GM06990 (cell line): ENCODE results near the gene SMTNL2.
"Not testable (repeated sequence)": the region's sequence is repeated elsewhere in the genome, so short reads cannot be mapped to it uniquely, and the experiment has no call there.

ENCODE experiments used
- DNase-seq: peaks from one replicate; pipeline ENCODE4 v3.0.0-alpha.2; 2011; ENCODE audit not compliant: insufficient read length; ENCODE audit errors: extremely low read depth
- H3K27me3 ChIP-seq: replicated peaks from 2 replicates; pipeline ENCODE4 v1.6.0; 2011; ENCODE audit warnings: low read length; ENCODE audit not compliant: control insufficient read depth, insufficient read depth
- H3K36me3 ChIP-seq: 2 replicates; pipeline ENCODE4 v1.5.1; 2011; ENCODE audit warnings: low read length; ENCODE audit not compliant: control insufficient read depth, insufficient read depth
- H3K4me3 ChIP-seq: replicated peaks from 2 replicates; pipeline ENCODE4 v1.5.1; 2011; ENCODE audit warnings: low read depth, mild to moderate bottlenecking, control low read depth, low read length
- CTCF ChIP-seq: IDR thresholded peaks from 2 replicates; pipeline ENCODE4 v1.5.1; 2011; ENCODE audit warnings: low read length, control low read depth, mild to moderate bottlenecking, inconsistent platforms; ENCODE audit not compliant: insufficient read depth, poor library complexity, severe bottlenecking

Gene SMTNL2

GRCh38 chr17:4652997-4653396 is 68.7 kb downstream of the SMTNL2 start:
- H3K36me3 ChIP-seq: no peaks in the 10 kb centered on the region
- TF ChIP-seq CTCF: no peak
- H3K4me3 ChIP-seq: no peak overlapping the region
- DNase-seq: no peak
- H3K27me3 ChIP-seq: no peaks in the 10 kb centered on the region

DNA sequence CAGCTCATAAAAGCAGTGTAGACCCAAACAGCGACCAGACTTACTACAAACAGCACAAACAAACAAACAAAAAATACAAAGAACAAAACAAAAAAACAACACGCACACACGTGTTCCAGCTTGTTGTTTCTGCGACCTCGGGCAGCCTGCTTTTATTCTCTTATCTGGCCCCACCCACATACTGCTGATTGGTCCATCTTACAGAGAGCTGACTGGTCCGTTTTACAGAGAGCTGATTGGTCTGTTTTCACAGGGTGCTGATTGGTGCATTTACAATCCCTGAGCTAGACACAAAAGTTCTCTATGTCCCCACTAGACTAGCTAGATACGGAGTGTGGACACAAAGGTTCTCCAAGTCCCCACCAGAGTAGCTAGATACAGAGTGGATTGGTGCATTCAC is 71.6 kb downstream of the SMTNL2 start:
- H3K36me3 ChIP-seq, H3K4me3 ChIP-seq, H3K27me3 ChIP-seq, DNase-seq: not testable (repeated sequence)

GRCh38 chr17:4657678-4658077 is 73.3 kb downstream of the SMTNL2 start:
- no peaks in the 10 kb centered on the region for H3K36me3 ChIP-seq
- no peak for DNase-seq
- no peak overlapping the region for H3K4me3 ChIP-seq
- no peak for TF ChIP-seq CTCF
- H3K27me3 ChIP-seq: no peaks in the 10 kb centered on the region
